MCF 10A (cell line): ENCODE data around the gene RFX4. TPM values are rescaled to one million over a fixed set of nuclear protein-coding genes. Genes with fewer than 3 reads are reported as not detected.
"Not testable (repeated sequence)": the region's sequence is repeated elsewhere in the genome, so short reads cannot be mapped to it uniquely, and the experiment has no call there.

ENCODE experiments used
- BruUV-seq: library from RNA; stranded (reverse); fragments of 400-500 nt; replicated peaks from 2 replicates; lab custom pipeline; 2021; lab: Mats Ljungman, UMichigan
- CTCF ChIA-PET: fragments of 300-600 bp; sonication (Branson Sonifier 250); formaldehyde crosslinking; extraction: SDS; loops from one replicate; lab custom pipeline; 2021; ENCODE audit warnings: antibody characterized with exemption, inconsistent platforms; lab: Yijun Ruan, JAX
- POLR2A ChIA-PET: fragments of 300-600, 350-650 bp; sonication (Branson Sonifier 250); formaldehyde crosslinking; extraction: SDS; loops from one replicate; lab custom pipeline; 2020; ENCODE audit warnings: antibody characterized with exemption, inconsistent platforms; lab: Yijun Ruan, JAX
- DNase-seq: peaks from one replicate; pipeline ENCODE4 v3.0.0-alpha.2; 2018; ENCODE audit not compliant: unreplicated experiment
- H3K27ac Mint-ChIP-seq: one replicate; pipeline ENCODE4 v1.8.0; 2022; ENCODE audit warnings: mild to moderate bottlenecking, low read depth, mixed read lengths; ENCODE audit not compliant: unreplicated experiment
- H3K27me3 Mint-ChIP-seq: one replicate; pipeline ENCODE4 v1.8.0; 2022; ENCODE audit warnings: mixed read lengths; ENCODE audit not compliant: insufficient read depth, unreplicated experiment
- H3K36me3 Mint-ChIP-seq: one replicate; pipeline ENCODE4 v1.8.0; 2022; ENCODE audit warnings: mild to moderate bottlenecking, moderate library complexity, mixed read lengths; ENCODE audit not compliant: insufficient read depth, unreplicated experiment
- H3K4me1 Mint-ChIP-seq: one replicate; pipeline ENCODE4 v1.8.0; 2022; ENCODE audit warnings: mixed read lengths; ENCODE audit not compliant: insufficient read depth, unreplicated experiment
- H3K4me3 Mint-ChIP-seq: one replicate; pipeline ENCODE4 v1.8.0; 2022; ENCODE audit warnings: mild to moderate bottlenecking, moderate library complexity, mixed read lengths; ENCODE audit not compliant: unreplicated experiment
- H3K9me3 Mint-ChIP-seq: one replicate; pipeline ENCODE4 v1.8.0; 2022; ENCODE audit warnings: mixed read lengths; ENCODE audit not compliant: unreplicated experiment
- CTCF ChIP-seq: fragments of 200-600 bp; IDR thresholded peaks from one replicate; pipeline ENCODE4 v1.8.0; 2022; ENCODE audit warnings: antibody characterized with exemption, mild to moderate bottlenecking; ENCODE audit not compliant: unreplicated experiment
- intact Hi-C: fragments of 100-400 bp; cut with micrococcal nuclease; formaldehyde crosslinking; loops from 2 replicates; pipeline ENCODE4 v1.14.1; 2022
- total RNA-seq: library from RNA; stranded (reverse); gene quantifications from 2 replicates; pipeline ENCODE4 v1.2.3, GENCODE V29; 2022

The RFX4 gene
- total RNA-seq, 1 experiment from 2014 or later: not detected

- Mint-ChIP-seq H3K9me3 (no peaks in the 10 kb centered on the region), H3K36me3 (no peaks in the 10 kb centered on the region), H3K4me1 (no peaks in the 10 kb centered on the region), H3K4me3 (no peak overlapping the region), H3K27ac (no peak overlapping the region), H3K27me3 (no peaks in the 10 kb centered on the region)
- POLR2A ChIA-PET: no interaction called here
- TF ChIP-seq CTCF: no peak
- CTCF ChIA-PET: no interaction called here
- intact Hi-C loops: loop anchor here (5.0 kb wide), 1 partner anchor 158 kb away; no protein-coding TSS in a partner anchor
- no TSS peak for BruUV-seq
- DNase-seq: no peak
Observed at GRCh38 chr12:106684497-106684896, 101.7 kb downstream of the RFX4 start.

GRCh38 chr12:106685381-106685780 lies 102.6 kb downstream of the RFX4 start:
- no peaks in the 10 kb centered on the region for H3K36me3 Mint-ChIP-seq
- DNase-seq: no peak
- intact Hi-C loops: no loop called here
- ChIA-PET POLR2A (interaction anchor here (0.6 kb wide), 1 partner anchor 256 kb away, joined by 3 read pairs; no protein-coding TSS in a partner anchor), CTCF (no interaction called here)
- no peaks in the 10 kb centered on the region for H3K27me3 Mint-ChIP-seq
- no peaks in the 10 kb centered on the region for H3K9me3 Mint-ChIP-seq
- no TSS peak for BruUV-seq
- no peaks in the 10 kb centered on the region for H3K4me1 Mint-ChIP-seq
- no peak for TF ChIP-seq CTCF
- no peak overlapping the region for H3K27ac Mint-ChIP-seq
- H3K4me3 Mint-ChIP-seq: no peak overlapping the region

DNA sequence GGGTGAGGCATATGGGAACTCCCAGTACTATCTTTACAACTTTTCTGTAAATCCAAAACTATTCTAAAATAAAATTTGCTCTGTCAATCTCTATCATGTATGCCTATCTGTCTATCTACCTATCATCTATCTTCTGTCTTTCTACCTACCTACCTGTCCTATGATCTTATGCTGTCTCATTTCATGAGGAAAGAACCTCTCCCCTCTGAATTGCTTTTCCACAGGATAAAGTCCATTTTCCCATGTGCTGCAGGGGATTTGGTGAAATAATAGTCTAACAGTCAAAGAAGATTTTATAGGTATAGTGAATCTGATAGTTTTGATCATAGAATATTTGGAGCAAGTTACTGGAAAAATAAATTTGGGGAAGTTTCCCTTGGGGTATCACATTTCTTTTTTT lies 104.9 kb downstream of the RFX4 start:
- POLR2A ChIA-PET: no interaction called here
- no peak for DNase-seq
- BruUV-seq: no TSS peak
- Mint-ChIP-seq H3K36me3 (no peaks in the 10 kb centered on the region), H3K9me3 (no peaks in the 10 kb centered on the region), H3K4me1 (no peaks in the 10 kb centered on the region), H3K4me3 (no peak overlapping the region), H3K27ac (no peak overlapping the region), H3K27me3 (no peaks in the 10 kb centered on the region)
- CTCF ChIA-PET: no interaction called here
- intact Hi-C loops: no loop called here
- TF ChIP-seq CTCF: no peak

DNA sequence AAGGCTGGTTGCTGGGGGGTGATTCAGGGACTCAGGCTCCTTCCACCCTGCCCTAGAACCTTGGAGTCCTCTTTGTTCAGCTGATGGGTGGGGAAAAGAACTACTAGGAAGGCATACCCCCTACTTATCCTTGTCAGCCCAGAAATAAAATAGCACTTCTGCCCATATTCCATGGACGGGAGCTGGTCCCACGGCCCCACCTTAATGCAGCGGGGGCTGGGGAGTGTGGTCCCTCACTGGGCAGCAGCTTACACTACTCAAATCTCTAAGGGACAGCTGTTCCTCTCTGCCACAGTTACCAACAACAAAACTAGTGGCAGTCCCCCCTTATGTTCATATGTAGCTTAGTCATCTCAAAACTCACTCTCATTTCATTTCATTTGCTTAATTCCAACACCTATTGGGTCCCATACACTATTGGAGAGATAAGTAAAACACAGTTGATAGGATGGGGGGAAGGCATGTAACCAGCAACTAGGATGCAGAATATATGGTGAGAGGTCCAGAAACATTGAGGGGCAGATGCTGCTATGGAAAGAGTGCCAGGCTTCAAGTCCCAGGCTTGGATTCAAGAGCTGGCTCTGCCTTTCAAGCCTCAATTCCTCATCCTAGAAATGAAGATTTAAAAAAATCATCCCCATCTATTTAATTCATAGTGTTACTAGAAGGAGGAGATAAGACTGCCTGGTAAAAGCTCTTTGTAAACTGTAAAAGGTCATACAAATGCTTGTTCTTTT lies 107.9 kb downstream of the RFX4 start:
- Mint-ChIP-seq H3K27ac (no peak overlapping the region), H3K4me3 (no peak overlapping the region), H3K9me3 (no peaks in the 10 kb centered on the region), H3K4me1 (no peaks in the 10 kb centered on the region), H3K27me3 (no peaks in the 10 kb centered on the region), H3K36me3 (no peaks in the 10 kb centered on the region)
- BruUV-seq: no TSS peak
- no peak for TF ChIP-seq CTCF
- intact Hi-C loops: no loop called here
- POLR2A ChIA-PET: interaction anchor here (0.6 kb wide), 1 partner anchor 81 kb away, joined by 5 read pairs; no protein-coding TSS in a partner anchor
- no peak for DNase-seq
- CTCF ChIA-PET: no interaction called here

DNA sequence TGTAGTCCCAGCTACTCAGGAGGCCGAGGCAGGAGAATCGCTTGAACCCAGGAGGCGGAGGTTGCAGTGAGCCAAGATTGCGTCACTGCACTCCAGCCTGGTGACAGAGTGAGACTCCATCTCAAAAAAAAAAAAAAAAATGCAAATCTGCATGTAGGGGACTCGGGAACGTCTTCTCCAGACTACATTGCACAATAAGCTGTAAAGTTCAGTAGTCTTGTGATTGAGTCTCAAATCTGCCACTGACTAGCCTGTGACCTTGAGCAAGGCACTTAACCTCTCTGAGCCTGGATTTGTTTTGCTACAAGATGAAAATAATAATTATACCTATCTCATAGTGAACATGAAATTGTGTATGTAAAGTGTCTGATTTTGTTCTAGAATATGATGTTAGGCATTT lies 109.2 kb downstream of the RFX4 start:
- CTCF ChIA-PET, H3K4me1 Mint-ChIP-seq, DNase-seq, H3K4me3 Mint-ChIP-seq, intact Hi-C loops, H3K9me3 Mint-ChIP-seq, H3K27me3 Mint-ChIP-seq, H3K36me3 Mint-ChIP-seq, BruUV-seq, H3K27ac Mint-ChIP-seq: not testable (repeated sequence)
- POLR2A ChIA-PET: interaction anchor here (1.3 kb wide), 1 partner anchor 79 kb away, joined by 4 read pairs; no protein-coding TSS in a partner anchor
